ENCODE data around the gene TNNT3.

The TNNT3 gene

DNA sequence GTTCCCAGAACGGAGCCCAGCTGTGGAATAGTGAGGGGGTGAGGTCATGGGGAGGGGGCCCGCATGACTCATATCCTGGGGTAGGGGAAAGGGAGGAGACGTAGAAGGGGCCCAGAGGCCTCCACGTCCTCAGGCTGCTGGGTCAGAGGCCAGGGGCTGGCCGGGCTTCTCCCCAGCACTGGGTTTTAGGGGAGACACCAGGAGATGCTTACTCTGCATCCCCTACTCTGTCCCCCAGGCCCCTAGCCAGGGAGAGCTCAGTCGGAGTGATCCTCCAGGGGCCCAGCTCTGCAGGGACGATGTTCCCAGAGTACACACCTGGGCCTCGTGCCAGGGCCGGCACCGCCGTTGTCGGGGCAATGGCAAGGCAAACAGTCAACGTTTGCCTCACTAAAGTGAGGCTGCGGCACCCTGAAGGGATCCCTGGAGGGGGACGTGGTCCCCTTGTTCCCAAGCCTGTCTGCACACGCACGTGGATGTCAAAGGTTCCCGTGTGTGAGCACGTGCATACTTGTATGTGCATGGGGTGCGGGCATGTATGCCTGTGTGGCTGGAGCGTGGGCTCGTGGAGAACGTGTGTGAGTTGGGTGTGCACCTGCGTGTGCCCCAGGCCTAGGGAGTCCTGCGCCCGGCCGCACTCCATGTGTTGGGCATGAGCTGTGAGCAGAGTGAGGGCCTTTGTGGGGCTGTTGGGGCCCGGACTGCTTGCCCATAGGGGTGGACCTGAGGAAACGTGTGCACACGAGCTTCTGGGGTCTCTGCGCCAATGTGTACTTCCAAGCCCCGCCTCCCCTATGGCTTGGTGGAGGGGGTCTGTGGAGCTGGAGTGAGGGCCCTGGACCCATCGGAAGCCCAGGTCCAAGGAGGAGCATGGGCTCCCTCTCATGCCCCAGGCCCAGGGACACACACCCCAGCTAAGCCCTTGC is 42.0 kb upstream of the TNNT3 start:
- H2AFZ ChIP-seq (ENCODE audit: low read depth, low read length, severe bottlenecking), result no peak overlapping the region
- no peak overlapping the region for H3K27ac ChIP-seq (ENCODE audit: low read depth, low read length)
- H3K36me3 ChIP-seq (ENCODE audit: low read length), result no peaks in the 10 kb centered on the region
- H3K9me2 ChIP-seq (replicated peaks; ENCODE audit: insufficient read depth, low read length), result no peaks in the 10 kb centered on the region
- H3F3A ChIP-seq (ENCODE audit: insufficient read depth), result no peaks in the 10 kb centered on the region
- H3K9me3 ChIP-seq (ENCODE audit: insufficient read depth, low read length), result no peaks in the 10 kb centered on the region
- no peaks in the 10 kb centered on the region for H3K79me2 ChIP-seq (ENCODE audit: insufficient read depth, low read length)
- H3K9ac ChIP-seq (ENCODE audit: low read length), result no peak overlapping the region
- no peaks in the 10 kb centered on the region; the same call in 1 of the 2 replicates for H4K20me1 ChIP-seq (ENCODE audit: low read depth, low read length)
- TF ChIP-seq, protein P1, sequence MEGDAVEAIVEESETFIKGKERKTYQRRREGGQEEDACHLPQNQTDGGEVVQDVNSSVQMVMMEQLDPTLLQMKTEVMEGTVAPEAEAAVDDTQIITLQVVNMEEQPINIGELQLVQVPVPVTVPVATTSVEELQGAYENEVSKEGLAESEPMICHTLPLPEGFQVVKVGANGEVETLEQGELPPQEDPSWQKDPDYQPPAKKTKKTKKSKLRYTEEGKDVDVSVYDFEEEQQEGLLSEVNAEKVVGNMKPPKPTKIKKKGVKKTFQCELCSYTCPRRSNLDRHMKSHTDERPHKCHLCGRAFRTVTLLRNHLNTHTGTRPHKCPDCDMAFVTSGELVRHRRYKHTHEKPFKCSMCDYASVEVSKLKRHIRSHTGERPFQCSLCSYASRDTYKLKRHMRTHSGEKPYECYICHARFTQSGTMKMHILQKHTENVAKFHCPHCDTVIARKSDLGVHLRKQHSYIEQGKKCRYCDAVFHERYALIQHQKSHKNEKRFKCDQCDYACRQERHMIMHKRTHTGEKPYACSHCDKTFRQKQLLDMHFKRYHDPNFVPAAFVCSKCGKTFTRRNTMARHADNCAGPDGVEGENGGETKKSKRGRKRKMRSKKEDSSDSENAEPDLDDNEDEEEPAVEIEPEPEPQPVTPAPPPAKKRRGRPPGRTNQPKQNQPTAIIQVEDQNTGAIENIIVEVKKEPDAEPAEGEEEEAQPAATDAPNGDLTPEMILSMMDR (IDR thresholded peaks at IDR 0.05; ENCODE audit: insufficient read depth, low read length, poor library complexity, severe bottlenecking), result no peak
- TF ChIP-seq EZH2phosphoT487 (conservative IDR thresholded peaks at IDR 0.05; ENCODE audit: low read length), result no peak
- no peaks in the 10 kb centered on the region for H3K27me3 ChIP-seq (ENCODE audit: low read length)
- no peak overlapping the region for H3K4me3 ChIP-seq (ENCODE audit: insufficient read depth, low read length, poor library complexity, severe bottlenecking)
- no peak overlapping the region for H3K4me2 ChIP-seq (ENCODE audit: low read depth, low read length, poor library complexity, severe bottlenecking)

DNA sequence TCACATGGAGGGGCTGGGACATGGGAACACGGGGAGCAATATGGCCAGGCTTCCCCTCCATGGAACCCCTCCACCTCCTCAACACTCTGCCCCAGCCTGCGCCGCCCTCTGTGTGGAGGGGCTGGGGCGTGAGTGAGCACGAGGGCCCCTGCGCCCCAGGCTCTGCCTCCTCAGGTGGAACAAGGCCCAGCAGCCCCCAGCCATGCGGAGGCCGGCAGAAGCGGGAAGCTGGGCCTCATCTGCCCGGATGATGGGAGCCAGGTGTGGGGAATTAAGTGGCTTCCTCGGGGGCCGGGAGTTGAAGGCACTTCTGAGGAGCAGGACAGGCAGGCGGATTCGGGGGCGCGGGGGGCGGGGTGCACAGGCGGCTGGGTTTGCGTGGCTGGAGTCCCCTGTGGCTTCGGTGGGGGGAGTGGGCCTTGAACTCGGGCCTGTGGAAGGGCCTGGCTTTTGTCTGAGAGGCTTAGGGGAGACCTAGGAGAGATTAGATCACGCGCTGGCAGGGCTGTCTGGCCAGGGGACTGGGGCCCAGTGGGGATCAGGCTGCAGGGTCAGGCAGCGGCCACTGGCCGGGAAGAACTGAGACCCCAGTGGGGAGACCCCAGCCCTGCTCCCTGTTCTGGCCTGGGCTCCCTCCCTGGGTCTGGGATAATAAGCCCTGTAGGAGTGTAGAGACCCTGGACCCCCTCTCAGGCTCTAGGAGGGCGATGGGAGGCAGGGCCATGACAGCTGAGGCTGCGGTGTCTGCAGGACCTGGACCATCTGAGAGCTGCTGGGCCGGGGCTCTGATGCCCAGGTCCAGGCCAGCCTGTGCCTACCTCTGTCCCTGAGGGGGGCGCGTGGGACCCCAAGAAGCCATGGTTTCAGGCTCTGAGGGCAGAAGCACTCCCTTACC is 41.1 kb upstream of the TNNT3 start:
- H3K9me2 ChIP-seq (replicated peaks; ENCODE audit: insufficient read depth, low read length), result no peaks in the 10 kb centered on the region
- no peaks in the 10 kb centered on the region for H3K79me2 ChIP-seq (ENCODE audit: insufficient read depth, low read length)
- H4K20me1 ChIP-seq (ENCODE audit: low read depth, low read length), result no peaks in the 10 kb centered on the region; the same call in 1 of the 2 replicates
- TF ChIP-seq EZH2phosphoT487 (conservative IDR thresholded peaks at IDR 0.05; ENCODE audit: low read length), result no peak
- TF ChIP-seq, protein P1 (IDR thresholded peaks at IDR 0.05; ENCODE audit: insufficient read depth, low read length, poor library complexity, severe bottlenecking), result no peak
- no peaks in the 10 kb centered on the region for H3K27me3 ChIP-seq (ENCODE audit: low read length)
- no peak overlapping the region for H3K4me2 ChIP-seq (ENCODE audit: low read depth, low read length, poor library complexity, severe bottlenecking)
- no peaks in the 10 kb centered on the region for H3K9me3 ChIP-seq (ENCODE audit: insufficient read depth, low read length)
- H2AFZ ChIP-seq (ENCODE audit: low read depth, low read length, severe bottlenecking), result no peak overlapping the region
- no peak overlapping the region for H3K27ac ChIP-seq (ENCODE audit: low read depth, low read length)
- H3K4me3 ChIP-seq (ENCODE audit: insufficient read depth, low read length, poor library complexity, severe bottlenecking), result no peak overlapping the region
- no peaks in the 10 kb centered on the region for H3K36me3 ChIP-seq (ENCODE audit: low read length)
- H3K9ac ChIP-seq (ENCODE audit: low read length), result no peak overlapping the region
- no peaks in the 10 kb centered on the region for H3F3A ChIP-seq (ENCODE audit: insufficient read depth)

DNA sequence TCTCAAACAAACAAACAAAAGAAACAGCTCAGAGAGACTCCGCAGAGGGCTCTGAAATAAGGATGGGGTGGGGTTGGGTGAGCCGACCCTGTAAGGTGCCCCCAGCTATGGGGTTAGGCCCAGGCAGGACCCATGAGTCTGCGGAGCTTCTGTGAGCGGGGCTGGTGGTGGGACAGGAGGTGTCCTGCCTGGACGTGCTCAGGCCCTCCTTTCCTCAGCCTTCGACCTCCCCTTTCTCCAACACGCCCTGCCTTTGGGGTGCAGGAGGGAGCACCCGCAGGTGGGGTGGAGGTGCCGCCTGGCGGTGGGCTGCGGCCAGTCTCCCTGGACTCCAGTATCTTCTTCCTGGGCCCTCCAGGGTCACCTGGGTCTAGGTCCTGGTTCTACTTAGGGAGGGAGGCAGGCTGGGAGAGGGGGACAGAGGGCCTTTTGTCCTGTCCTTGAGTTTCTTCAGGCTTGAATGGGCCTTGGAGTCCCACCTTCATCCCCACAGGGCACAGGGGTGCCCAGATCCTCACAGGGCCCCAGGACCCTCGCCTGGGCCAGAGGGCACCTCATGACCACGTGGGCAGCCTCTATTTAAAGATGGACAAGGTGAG is 40.1 kb upstream of the TNNT3 start:
- Histone ChIP-seq H3K9ac (ENCODE audit: low read length) (no peak overlapping the region), H3K4me3 (ENCODE audit: insufficient read depth, low read length, poor library complexity, severe bottlenecking) (no peak overlapping the region), H3K27me3 (ENCODE audit: low read length) (no peaks in the 10 kb centered on the region), H2AFZ (ENCODE audit: low read depth, low read length, severe bottlenecking) (no peak overlapping the region), H3K9me3 (ENCODE audit: insufficient read depth, low read length) (no peaks in the 10 kb centered on the region), H3K79me2 (ENCODE audit: insufficient read depth, low read length) (no peaks in the 10 kb centered on the region), H4K20me1 (ENCODE audit: low read depth, low read length) (no peaks in the 10 kb centered on the region; the same call in 1 of the 2 replicates), H3K4me2 (ENCODE audit: low read depth, low read length, poor library complexity, severe bottlenecking) (no peak overlapping the region), H3F3A (ENCODE audit: insufficient read depth) (no peaks in the 10 kb centered on the region), H3K9me2 (replicated peaks; ENCODE audit: insufficient read depth, low read length) (no peaks in the 10 kb centered on the region), H3K27ac (ENCODE audit: low read depth, low read length) (no peak overlapping the region), H3K36me3 (ENCODE audit: low read length) (peaks cover under 1% of the 10 kb centered on the region; the same call in 1 of the 2 replicates)
- TF ChIP-seq, protein P1 (IDR thresholded peaks at IDR 0.05; ENCODE audit: insufficient read depth, low read length, poor library complexity, severe bottlenecking), result no peak
- no peak for TF ChIP-seq EZH2phosphoT487 (conservative IDR thresholded peaks at IDR 0.05; ENCODE audit: low read length)

Measured in SU-DHL-6 (cell line).